HepG2 (cell line): ENCODE results near the gene CEP57L1. TPM values are rescaled to one million over a fixed set of nuclear protein-coding genes. Genes with fewer than 3 reads are reported as not detected.

Source experiments
- ATAC-seq: fragments of 200-7000 bp; cut with Tn5 transposase; 3 replicates; pipeline ENCODE4 v1.9.1; 2020; ENCODE audit warnings: mild to moderate bottlenecking, moderate library complexity
- BruUV-seq: library from RNA; stranded (reverse); fragments of 400-500 nt; replicated peaks from 2 replicates; lab custom pipeline; 2021; lab: Mats Ljungman, UMichigan
- CTCF ChIA-PET: fragments of 300-600 bp; formaldehyde crosslinking; extraction: SDS; loops from one replicate; lab custom pipeline; 2021; ENCODE audit warnings: low total read pairs, inconsistent platforms, low intra/inter-chr PET ratio; lab: Yijun Ruan, JAX
- POLR2A ChIA-PET: fragments of 350-600 bp; sonication (Branson Sonifier 250); formaldehyde crosslinking; loops from one replicate; lab custom pipeline; 2020; ENCODE audit warnings: antibody characterized with exemption, inconsistent platforms; lab: Yijun Ruan, JAX
- DNase-seq: peaks from one replicate; pipeline ENCODE4 v3.0.0-alpha.2; 2015; ENCODE audit warnings: low spot score
- FAIRE-seq: peaks from 3 replicates; lab custom pipeline; 2011; peaks lifted over from hg19 to GRCh38; lab: Jason Lieb, UNC
- H2AFZ ChIP-seq: one replicate; pipeline ENCODE4 v1.6.1; 2011; ENCODE audit warnings: low read length, inconsistent platforms
- H3K27ac ChIP-seq: fragments of 300-600 bp; 3 replicates; pipeline ENCODE4 v1.8.0; 2011; ENCODE audit warnings: mixed run types, mild to moderate bottlenecking, mixed read lengths, low read length, inconsistent platforms; ENCODE audit not compliant: insufficient read depth; ENCODE audit errors: extremely low read length
- H3K27me3 ChIP-seq, 2 experiments: fragments of 200-600 bp in 1 of 2; 2 replicates in 1 of 2; 3 replicates in 1 of 2; pipeline versions ENCODE4 v1.6.0 to v1.8.0; 2011; ENCODE audit warnings: low read length in 2 of 2, mild to moderate bottlenecking in 2 of 2, moderate library complexity in 2 of 2, inconsistent platforms in 1 of 2; ENCODE audit not compliant: insufficient read depth in 2 of 2, control insufficient read depth in 1 of 2
- H3K36me3 ChIP-seq, 2 experiments: fragments of 200-600 bp in 1 of 2; replicated peaks in 1 of 2; 2 replicates in 1 of 2; 3 replicates in 1 of 2; pipeline versions ENCODE4 v1.5.1 to v1.8.0; 2011; ENCODE audit warnings: low read length in 2 of 2, inconsistent platforms in 1 of 2; ENCODE audit not compliant: insufficient read depth in 2 of 2, control insufficient read depth in 1 of 2
- H3K4me1 ChIP-seq: 2 replicates; pipeline ENCODE4 v1.5.1; 2012; ENCODE audit warnings: low read length, inconsistent platforms; ENCODE audit not compliant: insufficient read depth
- H3K4me2 ChIP-seq: 2 replicates; pipeline ENCODE4 v1.6.0; 2011; ENCODE audit warnings: low read depth, low read length, inconsistent platforms
- H3K4me3 ChIP-seq, 3 experiments: fragments of 200-600 bp in 1 of 3; sonication (generic), shearing (Covaris generic) in 1 of 3; replicated peaks in 1 of 3; 2 replicates each; pipeline ENCODE4 v1.5.1; 2011 to 2016; ENCODE audit warnings: low read length in 3 of 3, inconsistent platforms in 2 of 3, low read depth in 2 of 3, mild to moderate bottlenecking in 2 of 3, control low read depth in 1 of 3, mixed read lengths in 1 of 3; ENCODE audit not compliant: insufficient read depth in 1 of 3
- H3K79me2 ChIP-seq: one replicate; pipeline ENCODE4 v1.6.1; 2011; ENCODE audit warnings: low read length, inconsistent platforms; ENCODE audit not compliant: insufficient read depth
- H3K9ac ChIP-seq: 2 replicates; pipeline ENCODE4 v1.6.0; 2011; ENCODE audit warnings: mild to moderate bottlenecking, low read depth, low read length, inconsistent platforms; ENCODE audit not compliant: insufficient read depth
- H3K9me3 ChIP-seq: 2 replicates; pipeline ENCODE4 v1.5.1; 2012; ENCODE audit warnings: mild to moderate bottlenecking, low read length
- H4K20me1 ChIP-seq: 2 replicates; pipeline ENCODE4 v1.6.0; 2011; ENCODE audit warnings: inconsistent platforms, mild to moderate bottlenecking, low read length, moderate library complexity; ENCODE audit not compliant: insufficient read depth
- GLMP ChIP-seq: sonication (generic); formaldehyde crosslinking; IDR thresholded peaks from 2 replicates; pipeline ENCODE4 v1.9.0; 2021; ENCODE audit warnings: missing genetic modification reagents, mild to moderate bottlenecking, borderline replicate concordance
- ZNF75D ChIP-seq: sonication (generic); formaldehyde crosslinking; IDR thresholded peaks from 2 replicates; pipeline ENCODE4 v1.8.1; 2023; ENCODE audit warnings: missing genetic modification reagents, mild to moderate bottlenecking, borderline replicate concordance
- ZNF784 ChIP-seq: sonication (generic); formaldehyde crosslinking; IDR thresholded peaks from 2 replicates; pipeline ENCODE4 v1.5.1; 2020; ENCODE audit warnings: missing genetic modification reagents, mild to moderate bottlenecking, borderline replicate concordance
- WGBS: methylation state at CpG from one replicate; pipeline ENCODE4 v1.1.6; 2017; ENCODE audit warnings: low lambda C conversion rate; 5-methylcytosine and 5-hydroxymethylcytosine counted together
- in situ Hi-C: cut with HindIII; loops from 2 replicates; pipeline ENCODE4 v1.10.0; 2017; ENCODE audit warnings: low pct_unique_long_range_greater_than_20kb; ENCODE audit not compliant: extremely low pct_ligation_motif_present
- intact Hi-C: fragments of 100-400 bp; cut with micrococcal nuclease; formaldehyde crosslinking; loops from one replicate; pipeline ENCODE4 v1.10.0; 2022; ENCODE audit not compliant: unreplicated experiment
- polyA plus RNA-seq, 8 experiments: library from polyadenylated mRNA; depleted of rRNA in 3 of 8; stranded (reverse) in 7 of 8; unstranded in 1 of 8; fragments of >200 nt; fragmentation: Illumina TruSeq in 4 of 8; extraction: Trizol in 4 of 8; gene quantifications; 2 replicates each; pipeline versions ENCODE4 v1.2.1 to v1.2.3, GENCODE V29; 2011 to 2016; ENCODE audit warnings: low read depth in 4 of 8, missing spikeins in 1 of 8, mixed read lengths in 1 of 8; ENCODE audit not compliant: insufficient read depth in 1 of 8
- total RNA-seq, 5 experiments: library from RNA; depleted of rRNA; stranded (reverse); fragments of >200 nt; fragmentation: Illumina TruSeq; extraction: Trizol; gene quantifications; 2 replicates each; pipeline ENCODE4 v1.2.3, GENCODE V29; 2016; ENCODE audit warnings: low read depth in 1 of 5
- TF ChIP-seq, protein P1 (sequence below): sonication (generic); formaldehyde crosslinking; IDR thresholded peaks from 2 replicates; pipeline ENCODE4 v1.4.0; 2020; ENCODE audit warnings: mild to moderate bottlenecking, missing genetic modification reagents
- TF ChIP-seq, protein P2 (sequence below): sonication (generic); IDR thresholded peaks from 2 replicates; pipeline ENCODE4 v1.6.1; 2016; ENCODE audit warnings: low read depth, borderline replicate concordance
- TF ChIP-seq, protein P3 (sequence below): sonication (generic); formaldehyde crosslinking; IDR thresholded peaks from 2 replicates; pipeline ENCODE4 v1.4.0; 2020; ENCODE audit warnings: missing genetic modification reagents

Gene CEP57L1
- total and polyA plus RNA-seq, 2 of the 13 experiments (the other 11 are each of a cell fraction or from before 2014, with no cell fraction given): 7.7 to 15.5 TPM

DNA sequence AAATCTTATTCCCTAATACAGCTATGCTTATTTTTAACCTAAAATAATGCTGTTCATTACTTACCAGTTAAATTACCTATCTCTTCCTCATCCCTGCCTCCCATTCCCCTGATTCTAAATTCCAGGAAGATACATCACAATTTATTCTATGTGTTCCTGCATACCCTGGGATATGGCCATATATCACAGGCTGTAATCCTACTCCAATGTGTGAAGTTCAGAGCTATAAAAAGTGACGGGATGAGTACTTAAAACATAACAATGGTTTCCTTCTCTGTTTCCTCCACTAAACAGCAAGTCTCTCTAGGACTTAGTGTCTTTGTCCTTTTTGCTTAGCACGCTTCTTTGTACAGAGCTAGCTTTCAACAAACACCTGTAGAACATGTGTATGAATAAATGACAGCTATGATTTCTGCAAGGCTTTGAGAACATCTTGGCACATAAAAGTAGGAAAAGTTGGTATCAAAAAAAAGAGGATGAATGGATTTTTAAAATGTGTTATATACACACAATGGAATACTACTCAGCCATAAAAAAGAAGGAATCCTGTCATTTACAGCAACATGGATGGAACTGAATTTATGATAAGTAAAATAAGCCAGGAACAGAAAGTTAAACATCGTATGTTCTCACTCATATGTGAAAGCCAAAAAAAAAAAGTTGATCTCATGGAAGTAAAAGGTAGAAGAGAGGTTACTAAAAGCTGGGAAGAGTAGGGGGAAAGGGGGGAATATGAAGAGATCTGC is 46.5 kb upstream of the CEP57L1 start (continued):
- TF ChIP-seq, protein P1, sequence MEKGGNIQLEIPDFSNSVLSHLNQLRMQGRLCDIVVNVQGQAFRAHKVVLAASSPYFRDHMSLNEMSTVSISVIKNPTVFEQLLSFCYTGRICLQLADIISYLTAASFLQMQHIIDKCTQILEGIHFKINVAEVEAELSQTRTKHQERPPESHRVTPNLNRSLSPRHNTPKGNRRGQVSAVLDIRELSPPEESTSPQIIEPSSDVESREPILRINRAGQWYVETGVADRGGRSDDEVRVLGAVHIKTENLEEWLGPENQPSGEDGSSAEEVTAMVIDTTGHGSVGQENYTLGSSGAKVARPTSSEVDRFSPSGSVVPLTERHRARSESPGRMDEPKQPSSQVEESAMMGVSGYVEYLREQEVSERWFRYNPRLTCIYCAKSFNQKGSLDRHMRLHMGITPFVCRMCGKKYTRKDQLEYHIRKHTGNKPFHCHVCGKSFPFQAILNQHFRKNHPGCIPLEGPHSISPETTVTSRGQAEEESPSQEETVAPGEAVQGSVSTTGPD (CRISPR knock-in tag): no peak
- TF ChIP-seq ZNF784: no peak
- no peak for TF ChIP-seq ZNF75D (CRISPR knock-in tag)

DNA sequence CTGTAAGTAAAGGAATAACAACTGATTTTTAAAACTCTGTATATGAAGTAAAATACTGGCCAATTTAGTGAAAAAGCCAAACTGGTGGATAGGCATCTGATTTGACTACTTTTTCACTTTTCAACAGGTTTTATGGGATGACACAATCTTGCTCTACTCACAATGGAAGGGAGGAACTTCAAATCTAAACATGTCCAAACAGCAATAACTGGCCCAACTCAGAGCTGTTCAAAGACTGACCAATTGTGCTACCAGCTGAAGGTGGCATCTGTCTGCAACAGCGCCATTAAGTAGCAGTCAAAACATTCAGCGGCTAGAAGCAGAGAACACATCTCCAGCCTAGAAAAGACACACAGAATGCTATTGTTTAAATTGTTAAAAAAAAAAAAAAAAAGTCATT is 45.3 kb upstream of the CEP57L1 start:
- POLR2A ChIA-PET: interaction anchor here (1.0 to 1.4 kb wide), 3 partner anchors 40 to 492 kb away, joined by 4 to 7 read pairs (median 5); partner anchors contain the start of genes CEP57L1 and SESN1
- CTCF ChIA-PET: interaction anchor here (1.0 kb wide), 1 partner anchor 24 kb away, joined by 3 read pairs; no protein-coding TSS in a partner anchor

More for the DNA sequence above, 45.3 kb upstream of the CEP57L1 start:
- DNase-seq: peak; percentile 79
- Histone ChIP-seq H3K9ac (no peak overlapping the region), H2AFZ (no peak overlapping the region), H3K79me2 (no peaks in the 10 kb centered on the region), H3K4me2 (peak overlapping the region; percentile 59), H3K27me3 (no peaks in the 10 kb centered on the region), H3K4me3 (peak overlapping the region in 2 of 3 experiments; percentile 15 to 25; a peak in 1 of 6 replicates), H3K27ac (peak overlapping the region; percentile 52), H3K4me1 (peaks cover 48% of the 10 kb centered on the region), H4K20me1 (no peaks in the 10 kb centered on the region)
- 0% methylated on average over 2 of the region's 2 CpGs for WGBS
- ATAC-seq: peak; percentile 91
- no TSS peak for BruUV-seq
- intact Hi-C loops: loop anchor here (1.0 to 2.0 kb wide), 2 partner anchors 9 to 41 kb away; no protein-coding TSS in a partner anchor
- peak; percentile 60 for FAIRE-seq
- in situ Hi-C loops: no loop called here
- no peak for TF ChIP-seq GLMP (CRISPR knock-in tag)
- TF ChIP-seq, protein P2, sequence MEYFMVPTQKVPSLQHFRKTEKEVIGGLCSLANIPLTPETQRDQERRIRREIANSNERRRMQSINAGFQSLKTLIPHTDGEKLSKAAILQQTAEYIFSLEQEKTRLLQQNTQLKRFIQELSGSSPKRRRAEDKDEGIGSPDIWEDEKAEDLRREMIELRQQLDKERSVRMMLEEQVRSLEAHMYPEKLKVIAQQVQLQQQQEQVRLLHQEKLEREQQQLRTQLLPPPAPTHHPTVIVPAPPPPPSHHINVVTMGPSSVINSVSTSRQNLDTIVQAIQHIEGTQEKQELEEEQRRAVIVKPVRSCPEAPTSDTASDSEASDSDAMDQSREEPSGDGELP: peak; percentile 22; the same call in 1 of the 2 replicates
- TF ChIP-seq, protein P3, sequence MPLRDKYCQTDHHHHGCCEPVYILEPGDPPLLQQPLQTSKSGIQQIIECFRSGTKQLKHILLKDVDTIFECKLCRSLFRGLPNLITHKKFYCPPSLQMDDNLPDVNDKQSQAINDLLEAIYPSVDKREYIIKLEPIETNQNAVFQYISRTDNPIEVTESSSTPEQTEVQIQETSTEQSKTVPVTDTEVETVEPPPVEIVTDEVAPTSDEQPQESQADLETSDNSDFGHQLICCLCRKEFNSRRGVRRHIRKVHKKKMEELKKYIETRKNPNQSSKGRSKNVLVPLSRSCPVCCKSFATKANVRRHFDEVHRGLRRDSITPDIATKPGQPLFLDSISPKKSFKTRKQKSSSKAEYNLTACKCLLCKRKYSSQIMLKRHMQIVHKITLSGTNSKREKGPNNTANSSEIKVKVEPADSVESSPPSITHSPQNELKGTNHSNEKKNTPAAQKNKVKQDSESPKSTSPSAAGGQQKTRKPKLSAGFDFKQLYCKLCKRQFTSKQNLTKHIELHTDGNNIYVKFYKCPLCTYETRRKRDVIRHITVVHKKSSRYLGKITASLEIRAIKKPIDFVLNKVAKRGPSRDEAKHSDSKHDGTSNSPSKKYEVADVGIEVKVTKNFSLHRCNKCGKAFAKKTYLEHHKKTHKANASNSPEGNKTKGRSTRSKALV (CRISPR knock-in tag): 0 out of 2 replicates have a peak, but pooled peaks have one; percentile 16
- TF ChIP-seq, all 625 proteins: peak for 2
- Histone ChIP-seq H3K36me3 (no peaks in the 10 kb centered on the region), H3K9me3 (no peaks in the 10 kb centered on the region)
